PC-3 (cell line): ENCODE results near the gene ADCY3. TPM values are rescaled to one million over a fixed set of nuclear protein-coding genes. Genes with fewer than 3 reads are reported as not detected.

Experiments used
- ATAC-seq: fragments of 200-7000 bp; cut with Tn5 transposase; 2 replicates; pipeline ENCODE4 v1.9.1; 2020; ENCODE audit warnings: mild to moderate bottlenecking, moderate library complexity
- BruUV-seq: library from RNA; stranded (reverse); fragments of 400-500 nt; replicated peaks from 2 replicates; lab custom pipeline; 2021; lab: Mats Ljungman, UMichigan
- CTCF ChIA-PET: fragments of 300-600 bp; sonication (Branson Sonifier 250); formaldehyde crosslinking; loops from one replicate; lab custom pipeline; 2022; ENCODE audit warnings: antibody characterized with exemption; lab: Charles Lee
- POLR2A ChIA-PET: fragments of 300-600 bp; sonication (Branson Sonifier 250); formaldehyde crosslinking; loops from one replicate; lab custom pipeline; 2022; ENCODE audit warnings: antibody characterized with exemption; ENCODE audit not compliant: unreplicated experiment; lab: Charles Lee
- DNase-seq: peaks from one replicate; pipeline ENCODE4 v3.0.0-alpha.2; 2015
- H2AFZ ChIP-seq: fragments of 300-600 bp; sonication (generic); 2 replicates; pipeline ENCODE4 v1.6.0; 2016; ENCODE audit warnings: antibody characterized with exemption, low read length
- H3F3A ChIP-seq: fragments of 300-600 bp; sonication (generic); one replicate; pipeline ENCODE4 v1.6.0; 2017; ENCODE audit warnings: antibody characterized with exemption, low read length, control low read depth, mild to moderate bottlenecking; ENCODE audit not compliant: unreplicated experiment
- H3K27ac ChIP-seq: fragments of 300-600 bp; sonication (generic); 2 replicates; pipeline ENCODE4 v1.5.1; 2016; ENCODE audit warnings: mild to moderate bottlenecking, low read length
- H3K27me3 ChIP-seq: fragments of 300-600 bp; sonication (generic); 2 replicates; pipeline ENCODE4 v1.6.1; 2016; ENCODE audit warnings: low read length, mixed read lengths
- H3K36me3 ChIP-seq: fragments of 300-600 bp; sonication (generic); 2 replicates; pipeline ENCODE4 v1.6.1; 2016; ENCODE audit warnings: low read depth, mixed run types, low read length, mixed read lengths
- H3K4me1 ChIP-seq: fragments of 300-600 bp; sonication (generic); 2 replicates; pipeline ENCODE4 v1.5.1; 2016; ENCODE audit warnings: low read length; ENCODE audit not compliant: insufficient read depth
- H3K4me2 ChIP-seq: fragments of 300-600 bp; sonication (generic); 2 replicates; pipeline ENCODE4 v1.6.0; 2016; ENCODE audit warnings: low read length
- H3K4me3 ChIP-seq: fragments of 300-600 bp; sonication (generic); 2 replicates; pipeline ENCODE4 v1.5.1; 2016; ENCODE audit warnings: mild to moderate bottlenecking, low read length, mixed read lengths
- H3K79me2 ChIP-seq: fragments of 300-600 bp; sonication (generic); 2 replicates; pipeline ENCODE4 v1.6.1; 2017; ENCODE audit warnings: low read length, mixed read lengths
- H3K9ac ChIP-seq: fragments of 300-600 bp; sonication (generic); 2 replicates; pipeline ENCODE4 v1.6.0; 2016; ENCODE audit warnings: mild to moderate bottlenecking, low read length
- H3K9me2 ChIP-seq: fragments of 300-600 bp; sonication (generic); replicated peaks from 2 replicates; pipeline ENCODE4 v1.6.1; 2016; ENCODE audit warnings: mixed run types, low read length, mixed read lengths
- H3K9me3 ChIP-seq: fragments of 300-600 bp; sonication (generic); 2 replicates; pipeline ENCODE4 v1.6.1; 2016; ENCODE audit warnings: low read length, mixed read lengths
- H4K20me1 ChIP-seq: fragments of 300-600 bp; sonication (generic); 2 replicates; pipeline ENCODE4 v1.6.1; 2016; ENCODE audit warnings: low read length, mixed read lengths
- EZH2 ChIP-seq: fragments of 300-600 bp; sonication (generic); IDR thresholded peaks from one replicate; pipeline ENCODE4 v1.6.1; 2017; ENCODE audit warnings: antibody characterized with exemption, mild to moderate bottlenecking, low read length; ENCODE audit not compliant: unreplicated experiment
- EZH2phosphoT487 ChIP-seq: fragments of 300-600 bp; sonication (generic); IDR thresholded peaks from 2 replicates; pipeline ENCODE4 v1.6.1; 2018; ENCODE audit warnings: mild to moderate bottlenecking, antibody characterized with exemption, low read length, borderline replicate concordance
- intact Hi-C: fragments of 100-400 bp; cut with micrococcal nuclease; formaldehyde crosslinking; loops from 2 replicates; pipeline ENCODE4 v1.9.0; 2023
- total RNA-seq: library from RNA; depleted of rRNA; stranded (reverse); fragments of >200 nt; gene quantifications from 2 replicates; pipeline ENCODE4 v1.2.3, GENCODE V29; 2014
- TF ChIP-seq, protein P1 (sequence below): fragments of 300-600 bp; sonication (generic); conservative IDR thresholded peaks from 2 replicates; pipeline ENCODE4 v1.5.1; 2017; ENCODE audit warnings: antibody characterized with exemption, low read depth, mild to moderate bottlenecking, low read length

The ADCY3 gene
- total RNA-seq, 1 experiment from 2014 or later, result 52.0 TPM

DNA sequence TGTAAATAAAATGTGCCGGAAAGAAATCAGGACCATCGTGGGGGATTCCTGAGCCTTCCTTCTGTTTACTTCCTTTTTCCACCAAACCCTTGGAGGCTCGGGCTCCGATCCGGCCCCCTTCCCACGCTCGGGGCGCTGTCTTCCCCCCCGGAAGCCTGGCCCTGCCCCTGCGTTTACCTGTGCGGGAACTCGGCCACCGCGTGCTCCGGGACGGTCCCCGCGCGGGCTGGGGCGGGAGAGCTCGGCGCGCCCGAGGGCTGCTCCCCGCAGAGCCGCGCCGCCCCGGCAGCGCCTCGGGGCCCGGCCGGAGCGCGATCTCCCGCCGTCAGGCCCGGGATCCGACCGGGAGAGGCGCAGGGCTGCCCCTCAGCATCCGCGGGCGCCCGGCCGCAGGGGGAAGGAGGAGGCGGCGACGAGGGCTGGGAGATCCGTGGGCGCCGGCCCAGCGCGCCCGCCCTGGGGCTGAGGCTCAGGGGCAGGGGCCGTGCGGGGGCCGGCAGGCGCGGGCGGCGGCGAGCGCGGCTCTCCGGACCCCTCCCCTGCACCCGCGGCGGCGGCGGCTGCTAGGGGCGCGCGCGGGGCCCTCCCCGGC is 435 bp downstream of the ADCY3 start:
- intact Hi-C loops, result loop anchor here (10.0 kb wide), 1 partner anchor 505 kb away; no protein-coding TSS in a partner anchor
- DNase-seq (no peak), ATAC-seq (peak; percentile 42)
- H3K9me2 ChIP-seq, result no peaks in the 10 kb centered on the region
- H3K9ac ChIP-seq, result peak overlapping the region; percentile 75
- H3K4me1 ChIP-seq, result peaks cover 20% of the 10 kb centered on the region
- no peak for TF ChIP-seq EZH2phosphoT487
- no peak for TF ChIP-seq EZH2
- TF ChIP-seq, protein P1, sequence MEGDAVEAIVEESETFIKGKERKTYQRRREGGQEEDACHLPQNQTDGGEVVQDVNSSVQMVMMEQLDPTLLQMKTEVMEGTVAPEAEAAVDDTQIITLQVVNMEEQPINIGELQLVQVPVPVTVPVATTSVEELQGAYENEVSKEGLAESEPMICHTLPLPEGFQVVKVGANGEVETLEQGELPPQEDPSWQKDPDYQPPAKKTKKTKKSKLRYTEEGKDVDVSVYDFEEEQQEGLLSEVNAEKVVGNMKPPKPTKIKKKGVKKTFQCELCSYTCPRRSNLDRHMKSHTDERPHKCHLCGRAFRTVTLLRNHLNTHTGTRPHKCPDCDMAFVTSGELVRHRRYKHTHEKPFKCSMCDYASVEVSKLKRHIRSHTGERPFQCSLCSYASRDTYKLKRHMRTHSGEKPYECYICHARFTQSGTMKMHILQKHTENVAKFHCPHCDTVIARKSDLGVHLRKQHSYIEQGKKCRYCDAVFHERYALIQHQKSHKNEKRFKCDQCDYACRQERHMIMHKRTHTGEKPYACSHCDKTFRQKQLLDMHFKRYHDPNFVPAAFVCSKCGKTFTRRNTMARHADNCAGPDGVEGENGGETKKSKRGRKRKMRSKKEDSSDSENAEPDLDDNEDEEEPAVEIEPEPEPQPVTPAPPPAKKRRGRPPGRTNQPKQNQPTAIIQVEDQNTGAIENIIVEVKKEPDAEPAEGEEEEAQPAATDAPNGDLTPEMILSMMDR, result no peak
- BruUV-seq, result no TSS peak
- no peaks in the 10 kb centered on the region for H3K9me3 ChIP-seq
- H3K36me3 ChIP-seq, result no peaks in the 10 kb centered on the region
- peaks cover 13% of the 10 kb centered on the region; the same call in 1 of the 2 replicates for H4K20me1 ChIP-seq
- H3F3A ChIP-seq, result no peaks in the 10 kb centered on the region
- H3K4me3 ChIP-seq, result peak overlapping the region; percentile 79
- no peak overlapping the region for H3K27ac ChIP-seq
- peak overlapping the region; percentile 98 for H3K4me2 ChIP-seq
- ChIA-PET CTCF (interaction anchor here (0.7 kb wide), 1 partner anchor 23 kb away, joined by 6 read pairs; no protein-coding TSS in a partner anchor), POLR2A (interaction anchor here (0.6 kb wide), 1 partner anchor 1061 kb away, joined by 15 read pairs; no protein-coding TSS in a partner anchor)
- peak overlapping the region; percentile 93 for H2AFZ ChIP-seq
- H3K79me2 ChIP-seq, result peaks cover 39% of the 10 kb centered on the region
- no peaks in the 10 kb centered on the region for H3K27me3 ChIP-seq

DNA sequence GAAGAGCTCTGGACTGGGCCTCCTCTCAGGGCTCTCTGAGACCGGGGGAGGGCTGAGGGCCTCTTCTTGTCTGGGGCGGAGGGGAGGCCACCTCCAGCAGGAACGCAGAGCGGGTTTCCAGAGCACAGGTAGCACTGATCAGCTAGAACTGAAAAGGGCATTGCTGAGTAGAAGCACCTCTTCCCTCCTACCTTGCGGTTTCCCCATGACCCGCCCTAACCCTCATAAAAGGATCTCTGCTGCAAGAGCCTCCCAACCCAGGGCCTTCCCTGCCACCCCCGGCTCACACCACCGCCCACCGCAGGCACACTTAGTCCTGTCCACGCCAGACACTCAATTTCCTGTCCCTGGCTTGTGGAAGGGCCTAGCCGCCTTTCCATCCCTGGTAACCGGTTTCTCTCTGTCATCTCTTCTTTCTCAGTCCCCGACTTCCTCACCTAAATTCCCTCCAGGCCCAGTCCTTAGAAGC is 966 bp downstream of the ADCY3 start:
- BruUV-seq, result no TSS peak
- Histone ChIP-seq H4K20me1 (peaks cover 13% of the 10 kb centered on the region; the same call in 1 of the 2 replicates), H3K4me2 (peak overlapping the region; percentile 98), H3K4me3 (peak overlapping the region; percentile 79), H3K9me2 (no peaks in the 10 kb centered on the region), H3K36me3 (no peaks in the 10 kb centered on the region), H3K9me3 (no peaks in the 10 kb centered on the region), H3K9ac (peak overlapping the region; percentile 75), H3K27me3 (no peaks in the 10 kb centered on the region), H3K4me1 (peaks cover 20% of the 10 kb centered on the region), H3K79me2 (peaks cover 39% of the 10 kb centered on the region), H2AFZ (peak overlapping the region; percentile 93), H3F3A (no peaks in the 10 kb centered on the region), H3K27ac (no peak overlapping the region)
- TF ChIP-seq EZH2phosphoT487 (no peak), EZH2 (no peak)
- TF ChIP-seq, protein P1, result no peak
- intact Hi-C loops, result no loop called here
- ATAC-seq (peak; percentile 37), DNase-seq (peak; percentile 54)
- ChIA-PET CTCF (no interaction called here), POLR2A (no interaction called here)
